CD14-positive monocyte (primary cell): Measurements from ENCODE around the gene RRBP1. TPM values are rescaled to one million over a fixed set of nuclear protein-coding genes. Genes with fewer than 3 reads are reported as not detected.

Experiments used
- DNase-seq, 3 donors: peaks; one replicate each; pipeline ENCODE4 v3.0.0-alpha.2; 2011 to 2022
- H2AFZ ChIP-seq: 2 replicates; pipeline ENCODE4 v1.6.0; 2012; ENCODE audit warnings: mild to moderate bottlenecking, low read depth, low read length, inconsistent platforms; ENCODE audit not compliant: insufficient read depth, poor library complexity, severe bottlenecking
- H3K27ac ChIP-seq, 2 donors: 1 replicate in 1 of 2; 2 replicates in 1 of 2; pipeline ENCODE4 v1.5.1; 2012 to 2013; ENCODE audit warnings: low read length in 2 of 2, control low read depth in 1 of 2, inconsistent platforms in 1 of 2, low read depth in 1 of 2, mild to moderate bottlenecking in 1 of 2
- H3K27me3 ChIP-seq, 2 donors: one replicate each; pipeline versions ENCODE4 v1.6.0 to v1.6.1; 2011 to 2013; ENCODE audit warnings: low read length in 2 of 2; ENCODE audit not compliant: control insufficient read depth in 2 of 2, insufficient read depth in 2 of 2
- H3K36me3 ChIP-seq, 2 donors: replicated peaks in 1 of 2; 1 replicate in 1 of 2; 2 replicates in 1 of 2; pipeline versions ENCODE4 v1.5.1 to v1.6.1; 2012 to 2013; ENCODE audit warnings: low read length in 2 of 2, control low read depth in 1 of 2, inconsistent platforms in 1 of 2, mild to moderate bottlenecking in 1 of 2; ENCODE audit not compliant: insufficient read depth in 2 of 2, control insufficient read depth in 1 of 2
- H3K4me1 ChIP-seq, 2 donors: 1 replicate in 1 of 2; 2 replicates in 1 of 2; pipeline versions ENCODE4 v1.5.1 to v1.6.1; 2012 to 2013; ENCODE audit warnings: low read length in 2 of 2, control low read depth in 1 of 2, inconsistent platforms in 1 of 2, mild to moderate bottlenecking in 1 of 2, moderate library complexity in 1 of 2; ENCODE audit not compliant: insufficient read depth in 2 of 2, control insufficient read depth in 1 of 2
- H3K4me2 ChIP-seq: replicated peaks from 2 replicates; pipeline ENCODE3; 2012; ENCODE audit warnings: low read length, moderate library complexity, mild to moderate bottlenecking; ENCODE audit not compliant: poor library complexity, severe bottlenecking; ENCODE audit errors: extremely low read depth
- H3K4me3 ChIP-seq, 3 experiments: fragments of 200-600 bp in 1 of 3; sonication (generic) in 1 of 3; replicated peaks in 1 of 3; 1 replicate in 2 of 3; 2 replicates in 1 of 3; pipeline ENCODE4 v1.5.1; 2011 to 2013; ENCODE audit warnings: low read length in 3 of 3, mild to moderate bottlenecking in 3 of 3, control low read depth in 2 of 3, low read depth in 2 of 3, inconsistent platforms in 1 of 3, moderate library complexity in 1 of 3
- H3K79me2 ChIP-seq: 2 replicates; pipeline ENCODE4 v1.6.0; 2012; ENCODE audit warnings: mild to moderate bottlenecking, control low read depth, inconsistent platforms, low read length, moderate library complexity; ENCODE audit not compliant: insufficient read depth
- H3K9ac ChIP-seq: 2 replicates; pipeline ENCODE4 v1.6.0; 2017; ENCODE audit warnings: low read length, mild to moderate bottlenecking; ENCODE audit not compliant: insufficient read depth, poor library complexity, severe bottlenecking
- H3K9me3 ChIP-seq, 2 donors: replicated peaks in 1 of 2; 1 replicate in 1 of 2; 2 replicates in 1 of 2; pipeline versions ENCODE4 v1.5.1 to v1.6.1; 2012 to 2013; ENCODE audit warnings: low read length in 2 of 2, control low read depth in 1 of 2; ENCODE audit not compliant: control insufficient read depth in 1 of 2, insufficient read depth in 1 of 2
- H4K20me1 ChIP-seq: 2 replicates; pipeline ENCODE4 v1.6.0; 2012; ENCODE audit warnings: mild to moderate bottlenecking, low read length, control low read depth, moderate library complexity; ENCODE audit not compliant: insufficient read depth
- H3K27ac Mint-ChIP-seq, 7 donors: one replicate each; pipeline ENCODE4 v1.8.0; 2020; ENCODE audit warnings: mild to moderate bottlenecking in 7 of 7, mixed read lengths in 7 of 7, moderate library complexity in 6 of 7, inconsistent platforms in 2 of 7
- H3K27me3 Mint-ChIP-seq, 3 donors: one replicate each; pipeline ENCODE4 v1.8.0; 2021 to 2022; ENCODE audit warnings: low read depth in 3 of 3, mild to moderate bottlenecking in 3 of 3, mixed read lengths in 3 of 3, moderate library complexity in 3 of 3, inconsistent platforms in 1 of 3
- H3K36me3 Mint-ChIP-seq, 2 donors: one replicate each; pipeline ENCODE4 v1.8.0; 2020; ENCODE audit warnings: mixed read lengths in 2 of 2, inconsistent platforms in 1 of 2, mild to moderate bottlenecking in 1 of 2
- H3K4me1 Mint-ChIP-seq: one replicate; pipeline ENCODE4 v1.8.0; 2020; ENCODE audit warnings: mild to moderate bottlenecking, mixed read lengths
- H3K4me3 Mint-ChIP-seq, 2 donors: one replicate each; pipeline ENCODE4 v1.8.0; 2020; ENCODE audit warnings: mild to moderate bottlenecking in 2 of 2, mixed read lengths in 2 of 2, moderate library complexity in 1 of 2
- H3K9me3 Mint-ChIP-seq, 7 donors: one replicate each; pipeline ENCODE4 v1.8.0; 2020 to 2022; ENCODE audit warnings: mixed read lengths in 7 of 7, mild to moderate bottlenecking in 6 of 7, moderate library complexity in 6 of 7, inconsistent platforms in 2 of 7
- CTCF ChIP-seq: fragments of 200-600 bp; IDR thresholded peaks from one replicate; pipeline ENCODE4 v1.8.0; 2022; ENCODE audit warnings: antibody characterized with exemption, mild to moderate bottlenecking
- WGBS: methylation state at CpG from one replicate; pipeline ENCODE4 v1.1.5; 2013; ENCODE audit warnings: missing lambda C conversion rate; ENCODE audit not compliant: insufficient coverage; 5-methylcytosine and 5-hydroxymethylcytosine counted together
- intact Hi-C, 2 donors: fragments of 100-400 bp; cut with micrococcal nuclease; formaldehyde crosslinking; loops; one replicate each; pipeline versions ENCODE4 v1.15.0 to v1.15.1; 2023
- polyA plus RNA-seq, 3 donors: library from polyadenylated mRNA; depleted of rRNA in 1 of 3; unstranded in 2 of 3; stranded (reverse) in 1 of 3; fragments of 300-500 nt in 2 of 3; fragments of >200 nt in 1 of 3; fragmentation: Illumina TruSeq in 2 of 3; gene quantifications; 1 replicate in 2 of 3; 2 replicates in 1 of 3; pipeline ENCODE4 v1.2.3, GENCODE V29; 2012 to 2021

Gene RRBP1
- polyA plus RNA-seq, 3 donors = 4.7 to 22.2 (median 7.5) TPM

- Histone ChIP-seq H3K79me2 (no peaks in the 10 kb centered on the region), H3K4me1 (peaks cover 12 to 13% of the 10 kb centered on the region in 2 donors), H3K4me2 (no peak overlapping the region), H3K27ac (no peak overlapping the region), H3K27me3 (no peaks in the 10 kb centered on the region), H3K9me3 (no peaks in the 10 kb centered on the region), H4K20me1 (peaks cover 15% of the 10 kb centered on the region), H2AFZ (no peak overlapping the region), H3K36me3 (peaks cover 84 to 100% of the 10 kb centered on the region in 2 donors), H3K9ac (no peak overlapping the region), H3K4me3 (no peak overlapping the region)
- H3K4me3 Mint-ChIP-seq = no peak overlapping the region
- no peak for DNase-seq
- intact Hi-C loops = no loop called here
- H3K27me3 Mint-ChIP-seq = peaks cover 0 to 1% (median 1%) of the 10 kb centered on the region in 3 donors
- peaks cover 74 to 99% of the 10 kb centered on the region in 2 donors for H3K36me3 Mint-ChIP-seq
- peaks cover 34% of the 10 kb centered on the region for H3K4me1 Mint-ChIP-seq
- H3K9me3 Mint-ChIP-seq = no peaks in the 10 kb centered on the region
- H3K27ac Mint-ChIP-seq = peak overlapping the region in 1 of 7 donors; percentile 32
- WGBS = 100% methylated on average over 8 of the region's 9 CpGs
- TF ChIP-seq CTCF = no peak
Observed at GRCh38 chr20:17631576-17632319, 50.3 kb downstream of the RRBP1 start.

- Histone ChIP-seq H3K79me2 (no peaks in the 10 kb centered on the region), H3K9ac (no peak overlapping the region), H3K4me2 (no peak overlapping the region), H3K27me3 (no peaks in the 10 kb centered on the region), H4K20me1 (peaks cover 13% of the 10 kb centered on the region), H3K9me3 (no peaks in the 10 kb centered on the region), H3K36me3 (peaks cover 85 to 100% of the 10 kb centered on the region in 2 donors), H2AFZ (no peak overlapping the region), H3K27ac (peak overlapping the region in 1 of 2 donors; percentile 7), H3K4me3 (no peak overlapping the region), H3K4me1 (peaks cover 12 to 13% of the 10 kb centered on the region in 2 donors)
- Mint-ChIP-seq H3K9me3 (no peaks in the 10 kb centered on the region), H3K36me3 (peaks cover 77 to 99% of the 10 kb centered on the region in 2 donors), H3K27ac (peak overlapping the region in 3 of 7 donors; percentile 12 to 48 (median 15)), H3K4me3 (no peak overlapping the region), H3K27me3 (peaks cover 0 to 1% (median 1%) of the 10 kb centered on the region in 3 donors), H3K4me1 (peaks cover 31% of the 10 kb centered on the region)
- WGBS = 89% methylated on average over 5 of the region's 6 CpGs
- no peak for DNase-seq
- intact Hi-C loops = no loop called here
- no peak for TF ChIP-seq CTCF
Observed at GRCh38 chr20:17630806-17631195, 51.2 kb downstream of the RRBP1 start.
